A673 (cell line): ENCODE results near the gene ITGA1. TPM values are rescaled to one million over a fixed set of nuclear protein-coding genes. Genes with fewer than 3 reads are reported as not detected.

Experiments used
- BruUV-seq: library from RNA; stranded (reverse); fragments of 400-500 nt; replicated peaks from 2 replicates; lab custom pipeline; 2021; lab: Mats Ljungman, UMichigan
- CTCF ChIA-PET: fragments of 300-600 bp; sonication (Branson Sonifier 250); formaldehyde crosslinking; loops from one replicate; lab custom pipeline; 2022; ENCODE audit warnings: antibody characterized with exemption; lab: Charles Lee
- POLR2A ChIA-PET: fragments of 300-600 bp; sonication (Branson Sonifier 250); formaldehyde crosslinking; loops from one replicate; lab custom pipeline; 2022; ENCODE audit warnings: antibody characterized with exemption; ENCODE audit not compliant: low non-redundant PET; lab: Charles Lee
- DNase-seq: peaks from one replicate; pipeline ENCODE4 v3.0.0-alpha.2; 2015; ENCODE audit warnings: low spot score
- H3K27ac ChIP-seq: fragments of 200-600 bp; sonication (generic); 2 replicates; pipeline ENCODE4 v1.5.1; 2016; ENCODE audit warnings: mixed run types, low read depth, mild to moderate bottlenecking, mixed read lengths, antibody characterized with exemption, low read length; ENCODE audit not compliant: poor library complexity, severe bottlenecking
- H3K27me3 ChIP-seq: fragments of 200-600 bp; sonication (generic); replicated peaks from 2 replicates; pipeline ENCODE4 v1.6.1; 2017; ENCODE audit warnings: mixed run types, low read depth, mild to moderate bottlenecking, mixed read lengths, antibody characterized with exemption, low read length; ENCODE audit not compliant: insufficient read depth, poor library complexity
- H3K36me3 ChIP-seq: fragments of 200-600 bp; sonication (generic); 2 replicates; pipeline ENCODE4 v1.6.1; 2016; ENCODE audit warnings: mixed run types, mild to moderate bottlenecking, mixed read lengths, antibody characterized with exemption, low read length; ENCODE audit not compliant: insufficient read depth, poor library complexity, severe bottlenecking
- H3K4me1 ChIP-seq: fragments of 200-600 bp; sonication (generic); 2 replicates; pipeline ENCODE4 v1.6.1; 2017; ENCODE audit warnings: mixed run types, mild to moderate bottlenecking, mixed read lengths, antibody characterized with exemption, low read length; ENCODE audit not compliant: insufficient read depth, poor library complexity, severe bottlenecking
- H3K4me3 ChIP-seq: fragments of 200-600 bp; sonication (generic); 2 replicates; pipeline ENCODE4 v1.5.1; 2016; ENCODE audit warnings: low read depth, mixed run types, mild to moderate bottlenecking, mixed read lengths, low read length; ENCODE audit not compliant: poor library complexity, severe bottlenecking
- H3K9me3 ChIP-seq: fragments of 200-600 bp; sonication (generic); 2 replicates; pipeline ENCODE4 v1.6.1; 2016; ENCODE audit warnings: mixed run types, low read depth, mild to moderate bottlenecking, mixed read lengths, antibody characterized with exemption, low read length; ENCODE audit not compliant: poor library complexity, severe bottlenecking
- EZH2 ChIP-seq: fragments of 200-600 bp; sonication (generic); IDR thresholded peaks from 2 replicates; pipeline ENCODE4 v1.6.1; 2017; ENCODE audit warnings: borderline replicate concordance, low read depth, mild to moderate bottlenecking, mixed read lengths, antibody characterized with exemption, low read length; ENCODE audit not compliant: poor library complexity, severe bottlenecking
- intact Hi-C: fragments of 100-400 bp; cut with micrococcal nuclease; formaldehyde crosslinking; loops from one replicate; pipeline ENCODE4 v1.10.0; 2022; ENCODE audit not compliant: unreplicated experiment
- total RNA-seq: library from RNA; stranded (reverse); gene quantifications from 2 replicates; pipeline ENCODE4 v1.2.3, GENCODE V29; 2021
- TF ChIP-seq, protein P1 (sequence below): fragments of 300-800, 200-600 bp; sonication (generic); conservative IDR thresholded peaks from 2 replicates; pipeline ENCODE4 v1.5.1; 2017; ENCODE audit warnings: low read depth, mild to moderate bottlenecking, antibody characterized with exemption, low read length, moderate library complexity, mixed read lengths

ITGA1 gene
- total RNA-seq, 1 experiment from 2014 or later, result 8.1 TPM

DNA sequence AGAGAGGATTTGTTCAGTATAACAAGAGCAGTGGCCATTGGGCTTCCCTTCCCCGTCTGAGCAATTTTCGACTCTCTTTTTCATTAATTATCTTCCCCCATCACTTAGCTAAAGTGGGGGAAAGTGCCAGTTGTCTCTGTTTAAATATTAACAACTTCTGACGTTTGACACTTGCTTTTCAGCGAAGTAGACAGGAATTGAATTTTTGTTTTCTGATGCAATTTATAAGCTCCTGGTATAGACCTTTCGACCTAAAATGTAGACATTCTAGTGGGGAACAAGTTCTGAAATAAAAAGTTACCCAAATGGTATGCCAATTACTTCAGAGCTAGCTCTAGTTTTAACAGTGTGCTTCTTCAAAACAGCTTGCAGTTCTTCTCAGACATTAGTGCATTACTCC, 100.6 kb downstream of the ITGA1 start:
- no peaks in the 10 kb centered on the region for H3K4me1 ChIP-seq
- POLR2A ChIA-PET, result no interaction called here
- no peak overlapping the region for H3K4me3 ChIP-seq
- H3K9me3 ChIP-seq, result no peaks in the 10 kb centered on the region
- no peak for DNase-seq
- intact Hi-C loops, result no loop called here
- CTCF ChIA-PET, result no interaction called here
- BruUV-seq, result no TSS peak
- no peak for TF ChIP-seq EZH2
- TF ChIP-seq, protein P1, sequence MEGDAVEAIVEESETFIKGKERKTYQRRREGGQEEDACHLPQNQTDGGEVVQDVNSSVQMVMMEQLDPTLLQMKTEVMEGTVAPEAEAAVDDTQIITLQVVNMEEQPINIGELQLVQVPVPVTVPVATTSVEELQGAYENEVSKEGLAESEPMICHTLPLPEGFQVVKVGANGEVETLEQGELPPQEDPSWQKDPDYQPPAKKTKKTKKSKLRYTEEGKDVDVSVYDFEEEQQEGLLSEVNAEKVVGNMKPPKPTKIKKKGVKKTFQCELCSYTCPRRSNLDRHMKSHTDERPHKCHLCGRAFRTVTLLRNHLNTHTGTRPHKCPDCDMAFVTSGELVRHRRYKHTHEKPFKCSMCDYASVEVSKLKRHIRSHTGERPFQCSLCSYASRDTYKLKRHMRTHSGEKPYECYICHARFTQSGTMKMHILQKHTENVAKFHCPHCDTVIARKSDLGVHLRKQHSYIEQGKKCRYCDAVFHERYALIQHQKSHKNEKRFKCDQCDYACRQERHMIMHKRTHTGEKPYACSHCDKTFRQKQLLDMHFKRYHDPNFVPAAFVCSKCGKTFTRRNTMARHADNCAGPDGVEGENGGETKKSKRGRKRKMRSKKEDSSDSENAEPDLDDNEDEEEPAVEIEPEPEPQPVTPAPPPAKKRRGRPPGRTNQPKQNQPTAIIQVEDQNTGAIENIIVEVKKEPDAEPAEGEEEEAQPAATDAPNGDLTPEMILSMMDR, result no peak
- H3K27me3 ChIP-seq, result no peaks in the 10 kb centered on the region
- no peaks in the 10 kb centered on the region for H3K36me3 ChIP-seq
- no peak overlapping the region for H3K27ac ChIP-seq

DNA sequence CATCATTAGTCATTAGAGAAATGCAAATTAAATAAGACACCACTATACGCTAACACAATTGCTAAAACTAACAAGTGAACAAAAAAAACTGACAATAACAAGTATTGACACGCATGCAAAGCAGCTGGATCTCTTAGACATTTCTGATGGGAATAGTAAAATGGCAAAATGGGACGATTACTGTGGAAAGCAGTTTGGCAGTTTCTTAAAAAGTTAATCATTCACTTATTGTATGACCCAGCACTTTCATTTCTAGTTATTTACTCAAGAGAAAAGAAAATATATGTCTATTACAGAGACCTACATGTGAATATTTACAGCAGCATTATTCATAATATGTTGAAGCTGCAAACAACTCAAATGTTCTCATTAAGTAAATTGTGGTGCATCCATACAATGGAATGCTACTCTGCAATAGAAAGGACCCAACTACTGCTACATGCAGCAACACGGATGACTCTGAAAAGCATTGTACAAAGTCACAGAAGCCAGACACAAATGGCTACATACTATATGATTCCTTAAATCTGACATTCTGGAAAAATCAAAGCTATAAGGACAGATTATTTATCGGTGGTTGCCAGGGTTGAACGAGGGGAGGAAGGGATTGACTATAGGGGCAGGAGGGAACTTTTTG, 104.6 kb downstream of the ITGA1 start:
- H3K4me1 ChIP-seq, result peaks cover 26% of the 10 kb centered on the region
- BruUV-seq, result no TSS peak
- no peak overlapping the region for H3K4me3 ChIP-seq
- DNase-seq, result no peak
- no peaks in the 10 kb centered on the region for H3K9me3 ChIP-seq
- CTCF ChIA-PET, result no interaction called here
- intact Hi-C loops, result no loop called here
- POLR2A ChIA-PET, result no interaction called here
- H3K36me3 ChIP-seq, result no peaks in the 10 kb centered on the region
- H3K27me3 ChIP-seq, result no peaks in the 10 kb centered on the region
- TF ChIP-seq EZH2, result no peak
- TF ChIP-seq, protein P1, result no peak
- no peak overlapping the region for H3K27ac ChIP-seq

DNA sequence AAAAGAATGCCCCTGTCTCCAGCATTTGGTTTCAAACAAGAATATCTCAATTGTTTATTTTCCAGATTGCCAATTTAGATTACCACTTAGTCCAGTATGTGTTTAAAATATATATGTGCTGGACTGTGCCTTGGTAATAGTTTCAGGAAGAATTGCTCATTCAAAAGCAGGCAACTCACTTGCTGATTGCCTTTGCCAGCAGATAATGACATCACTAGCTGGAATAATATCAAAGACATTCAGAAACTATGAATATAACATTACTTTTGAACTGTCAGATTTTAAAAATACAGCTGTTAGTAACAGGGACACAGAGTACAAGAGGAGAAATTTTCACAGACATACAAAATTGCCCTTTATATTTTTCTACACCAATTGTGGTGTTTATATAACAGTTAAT, 105.4 kb downstream of the ITGA1 start:
- ChIA-PET POLR2A (no interaction called here), CTCF (no interaction called here)
- DNase-seq, result no peak
- intact Hi-C loops, result no loop called here
- H3K27ac ChIP-seq, result no peak overlapping the region
- peaks cover 26% of the 10 kb centered on the region for H3K4me1 ChIP-seq
- H3K9me3 ChIP-seq, result no peaks in the 10 kb centered on the region
- BruUV-seq, result no TSS peak
- no peaks in the 10 kb centered on the region for H3K27me3 ChIP-seq
- no peaks in the 10 kb centered on the region for H3K36me3 ChIP-seq
- TF ChIP-seq EZH2, result no peak
- TF ChIP-seq, protein P1, result no peak
- no peak overlapping the region for H3K4me3 ChIP-seq
